ENCODE measurements around the gene MESD.

MESD gene

DNA sequence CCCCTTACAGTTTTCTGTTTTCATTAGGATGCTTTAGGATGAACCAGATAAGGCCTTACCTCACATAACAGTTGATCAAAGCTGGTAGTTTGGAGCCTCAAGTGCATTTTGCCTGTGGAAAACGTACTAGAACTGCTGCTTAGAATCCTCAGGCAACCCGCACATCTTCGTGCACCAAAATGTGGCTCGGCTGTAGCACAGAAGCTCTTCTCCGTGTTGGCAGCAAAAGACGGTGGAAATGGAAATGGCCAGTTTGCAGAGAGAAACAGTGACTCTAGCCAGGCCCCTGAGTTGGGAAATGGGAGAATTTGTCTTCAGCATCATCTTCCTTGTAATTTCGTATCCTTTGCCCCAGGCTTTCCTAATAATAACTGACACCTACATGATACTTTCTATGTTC, 31.7 kb upstream of the MESD start:
- Histone ChIP-seq H3K36me3 (replicated peaks; ENCODE audit: low read depth, low read length) (peaks cover 4% of the 10 kb centered on the region), H3K4me2 (ENCODE audit: low read length) (no peak overlapping the region), H3K79me2 (ENCODE audit: low read length) (peaks cover 3% of the 10 kb centered on the region; the same call in 1 of the 2 replicates), H3K27me3 (ENCODE audit: low read depth, low read length) (no peaks in the 10 kb centered on the region), H4K20me1 (ENCODE audit: insufficient read depth, low read length) (no peaks in the 10 kb centered on the region), H3K9me3 (ENCODE audit: insufficient read depth, low read length) (0 out of 2 replicates have a peak, but pooled peaks cover 4% of the 10 kb centered on the region), H3K9ac (ENCODE audit: low read length) (no peak overlapping the region), H3K4me3 (ENCODE audit: low read length) (no peak overlapping the region), H2AFZ (ENCODE audit: low read depth, low read length) (no peak overlapping the region), H3K4me1 (ENCODE audit: low read length) (peaks cover 36% of the 10 kb centered on the region), H3K27ac (ENCODE audit: low read length) (no peak overlapping the region)
- no peak for TF ChIP-seq EZH2phosphoT487 (IDR thresholded peaks at IDR 0.05; ENCODE audit: low read depth)
- TF ChIP-seq, protein P1, sequence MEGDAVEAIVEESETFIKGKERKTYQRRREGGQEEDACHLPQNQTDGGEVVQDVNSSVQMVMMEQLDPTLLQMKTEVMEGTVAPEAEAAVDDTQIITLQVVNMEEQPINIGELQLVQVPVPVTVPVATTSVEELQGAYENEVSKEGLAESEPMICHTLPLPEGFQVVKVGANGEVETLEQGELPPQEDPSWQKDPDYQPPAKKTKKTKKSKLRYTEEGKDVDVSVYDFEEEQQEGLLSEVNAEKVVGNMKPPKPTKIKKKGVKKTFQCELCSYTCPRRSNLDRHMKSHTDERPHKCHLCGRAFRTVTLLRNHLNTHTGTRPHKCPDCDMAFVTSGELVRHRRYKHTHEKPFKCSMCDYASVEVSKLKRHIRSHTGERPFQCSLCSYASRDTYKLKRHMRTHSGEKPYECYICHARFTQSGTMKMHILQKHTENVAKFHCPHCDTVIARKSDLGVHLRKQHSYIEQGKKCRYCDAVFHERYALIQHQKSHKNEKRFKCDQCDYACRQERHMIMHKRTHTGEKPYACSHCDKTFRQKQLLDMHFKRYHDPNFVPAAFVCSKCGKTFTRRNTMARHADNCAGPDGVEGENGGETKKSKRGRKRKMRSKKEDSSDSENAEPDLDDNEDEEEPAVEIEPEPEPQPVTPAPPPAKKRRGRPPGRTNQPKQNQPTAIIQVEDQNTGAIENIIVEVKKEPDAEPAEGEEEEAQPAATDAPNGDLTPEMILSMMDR (IDR thresholded peaks at IDR 0.05; ENCODE audit: low read depth, low read length) = no peak

DNA sequence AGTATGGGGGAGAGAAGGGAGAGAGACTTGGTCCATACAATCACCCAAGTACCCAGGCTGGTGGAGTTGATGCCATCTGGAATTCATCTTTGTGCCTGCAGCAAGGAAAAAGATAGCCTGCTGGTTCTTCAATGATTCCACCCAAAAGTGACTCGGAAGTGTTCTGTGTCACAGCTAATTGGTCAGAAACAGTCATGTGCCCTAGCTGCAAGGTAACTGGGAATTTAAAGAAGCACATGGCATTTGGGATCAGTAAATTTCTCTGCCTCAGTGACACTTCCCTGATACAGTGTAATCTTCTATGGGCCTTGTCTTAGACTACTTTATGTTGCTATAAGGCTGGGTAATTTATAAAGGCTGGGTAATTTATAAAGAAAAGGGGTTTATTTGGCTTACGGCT, 28.6 kb upstream of the MESD start:
- no peaks in the 10 kb centered on the region for H3K9me3 ChIP-seq (ENCODE audit: insufficient read depth, low read length)
- no peak overlapping the region for H3K27ac ChIP-seq (ENCODE audit: low read length)
- no peaks in the 10 kb centered on the region for H4K20me1 ChIP-seq (ENCODE audit: insufficient read depth, low read length)
- no peaks in the 10 kb centered on the region for H3K36me3 ChIP-seq (replicated peaks; ENCODE audit: low read depth, low read length)
- H3K9ac ChIP-seq (ENCODE audit: low read length) = no peak overlapping the region
- H3K27me3 ChIP-seq (ENCODE audit: low read depth, low read length) = no peaks in the 10 kb centered on the region
- H3K4me1 ChIP-seq (ENCODE audit: low read length) = peaks cover 11% of the 10 kb centered on the region
- H2AFZ ChIP-seq (ENCODE audit: low read depth, low read length) = no peak overlapping the region
- H3K79me2 ChIP-seq (ENCODE audit: low read length) = no peaks in the 10 kb centered on the region
- no peak overlapping the region for H3K4me3 ChIP-seq (ENCODE audit: low read length)
- H3K4me2 ChIP-seq (ENCODE audit: low read length) = no peak overlapping the region
- TF ChIP-seq EZH2phosphoT487 (IDR thresholded peaks at IDR 0.05; ENCODE audit: low read depth) = no peak
- TF ChIP-seq, protein P1 (IDR thresholded peaks at IDR 0.05; ENCODE audit: low read depth, low read length) = no peak

DNA sequence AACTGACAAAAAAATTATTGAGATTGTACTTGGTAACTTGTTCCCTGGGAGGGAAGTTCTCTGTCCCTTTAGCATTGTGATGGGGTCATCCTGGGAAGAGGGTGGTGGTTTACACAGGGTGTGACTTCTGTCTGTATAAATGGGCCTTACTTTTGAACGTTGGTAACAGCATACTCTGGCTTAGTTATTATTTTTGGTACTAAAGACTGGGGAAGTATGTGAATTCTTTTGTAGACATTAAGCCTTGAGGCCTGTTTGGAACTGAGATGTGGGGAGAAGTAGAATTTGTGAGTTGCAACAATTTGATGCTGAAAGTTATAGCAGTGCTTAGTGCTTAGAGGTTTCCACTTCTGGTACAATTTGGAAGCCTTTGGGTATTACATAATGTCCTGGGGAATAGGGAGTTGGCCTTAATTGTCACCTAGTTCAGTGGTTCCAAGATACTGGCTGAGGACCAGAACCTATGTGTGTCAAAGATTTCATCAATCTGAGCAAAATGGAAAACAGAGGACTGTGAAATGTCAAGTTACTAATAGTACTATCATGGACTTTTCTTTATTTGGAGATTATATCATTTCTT, 27.0 kb upstream of the MESD start:
- no peak overlapping the region for H3K4me3 ChIP-seq (ENCODE audit: low read length)
- H3K27ac ChIP-seq (ENCODE audit: low read length) = no peak overlapping the region
- H3K4me1 ChIP-seq (ENCODE audit: low read length) = peaks cover 4% of the 10 kb centered on the region; the same call in 1 of the 2 replicates
- no peak overlapping the region for H2AFZ ChIP-seq (ENCODE audit: low read depth, low read length)
- no peaks in the 10 kb centered on the region for H3K79me2 ChIP-seq (ENCODE audit: low read length)
- no peaks in the 10 kb centered on the region for H3K9me3 ChIP-seq (ENCODE audit: insufficient read depth, low read length)
- TF ChIP-seq, protein P1 (IDR thresholded peaks at IDR 0.05; ENCODE audit: low read depth, low read length) = no peak
- TF ChIP-seq EZH2phosphoT487 (IDR thresholded peaks at IDR 0.05; ENCODE audit: low read depth) = no peak
- H3K36me3 ChIP-seq (replicated peaks; ENCODE audit: low read depth, low read length) = no peaks in the 10 kb centered on the region
- H3K27me3 ChIP-seq (ENCODE audit: low read depth, low read length) = no peaks in the 10 kb centered on the region
- no peaks in the 10 kb centered on the region for H4K20me1 ChIP-seq (ENCODE audit: insufficient read depth, low read length)
- H3K9ac ChIP-seq (ENCODE audit: low read length) = no peak overlapping the region
- no peak overlapping the region for H3K4me2 ChIP-seq (ENCODE audit: low read length)

DNA sequence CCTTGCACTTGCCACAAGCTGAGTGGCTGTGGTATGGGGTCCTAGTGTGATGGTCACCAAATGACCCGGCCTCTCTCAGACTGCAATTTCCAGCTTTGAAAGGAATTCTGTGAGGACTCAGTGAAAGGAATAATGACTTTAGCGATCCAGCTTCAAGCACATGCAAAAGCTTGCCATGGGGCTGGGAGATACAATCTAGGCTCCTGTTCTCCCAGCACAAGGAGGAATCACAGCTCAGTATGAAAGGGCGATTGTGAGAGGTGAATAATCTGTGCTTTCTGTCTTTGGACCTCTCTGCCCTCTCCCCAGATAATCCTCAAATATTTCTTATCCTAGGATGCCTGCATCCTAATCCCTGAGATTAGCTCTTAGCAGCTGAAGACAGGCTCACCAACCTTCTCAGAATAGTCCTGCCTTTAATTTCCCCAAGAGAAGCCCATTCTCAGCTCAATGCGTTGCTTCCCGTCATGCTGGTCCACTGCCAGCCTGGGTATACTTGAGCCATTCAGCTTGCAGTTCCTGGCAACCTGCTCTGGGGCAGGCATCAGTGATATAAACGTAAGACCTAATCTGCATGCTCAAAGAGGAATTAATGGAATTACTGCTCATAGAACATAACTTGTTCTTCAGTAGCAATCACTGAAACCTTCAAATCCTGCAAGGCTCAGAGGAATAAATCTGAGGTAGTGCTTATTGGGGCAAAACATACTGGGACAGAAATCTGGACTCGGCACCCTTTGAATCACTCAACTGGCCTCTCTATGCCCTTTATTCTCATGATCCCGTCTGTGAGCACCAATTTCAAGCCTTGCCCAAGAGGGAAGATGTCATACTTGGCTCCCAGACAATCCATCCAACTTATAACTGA, 26.2 kb upstream of the MESD start:
- H3K36me3 ChIP-seq (replicated peaks; ENCODE audit: low read depth, low read length) = no peaks in the 10 kb centered on the region
- H2AFZ ChIP-seq (ENCODE audit: low read depth, low read length) = no peak overlapping the region
- H3K4me1 ChIP-seq (ENCODE audit: low read length) = peaks cover 4% of the 10 kb centered on the region; the same call in 1 of the 2 replicates
- H3K4me2 ChIP-seq (ENCODE audit: low read length) = no peak overlapping the region
- TF ChIP-seq EZH2phosphoT487 (IDR thresholded peaks at IDR 0.05; ENCODE audit: low read depth) = no peak
- TF ChIP-seq, protein P1 (IDR thresholded peaks at IDR 0.05; ENCODE audit: low read depth, low read length) = no peak
- H3K27me3 ChIP-seq (ENCODE audit: low read depth, low read length) = no peaks in the 10 kb centered on the region
- H3K9ac ChIP-seq (ENCODE audit: low read length) = no peak overlapping the region
- H3K4me3 ChIP-seq (ENCODE audit: low read length) = no peak overlapping the region
- H3K27ac ChIP-seq (ENCODE audit: low read length) = no peak overlapping the region
- H3K9me3 ChIP-seq (ENCODE audit: insufficient read depth, low read length) = no peaks in the 10 kb centered on the region
- H4K20me1 ChIP-seq (ENCODE audit: insufficient read depth, low read length) = no peaks in the 10 kb centered on the region
- H3K79me2 ChIP-seq (ENCODE audit: low read length) = no peaks in the 10 kb centered on the region
